ENCODE data around the gene TCP11. TPM values are rescaled to one million over a fixed set of nuclear protein-coding genes. Genes with fewer than 3 reads are reported as not detected.

TCP11 gene
- total and polyA plus RNA-seq, 2 of the 13 experiments (the other 11 are each of a cell fraction or from before 2014, with no cell fraction given): 0.04 TPM; not detected in 1

DNA sequence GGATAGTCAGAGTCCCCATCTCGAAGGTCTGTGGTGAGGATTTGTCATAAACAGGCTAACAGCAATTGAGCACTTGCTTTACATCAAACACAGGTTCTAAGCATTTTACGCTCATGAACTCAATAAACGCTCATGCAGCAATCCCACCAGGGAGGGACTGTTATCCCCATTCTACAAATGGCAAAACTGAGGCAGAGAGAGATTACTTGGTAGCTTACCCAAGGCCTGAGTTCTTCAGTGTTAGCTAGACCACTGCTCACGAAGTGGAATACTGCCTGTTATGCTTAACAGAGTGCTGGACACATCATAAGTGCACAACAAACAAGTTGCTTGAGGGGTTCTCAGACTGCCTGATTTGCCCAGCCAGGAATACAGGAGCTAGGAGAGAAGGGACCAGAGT is 23.7 kb upstream of the TCP11 start:
- Histone ChIP-seq H3K9me3 (ENCODE audit: low read length) (0 out of 2 replicates have a peak, but pooled peaks cover 4% of the 10 kb centered on the region), H3K4me2 (ENCODE audit: low read depth, low read length) (peak overlapping the region; percentile 60; the same call in 1 of the 2 replicates), H3K36me3 (replicated peaks in 1 of 2; ENCODE audit: control insufficient read depth in 1 of 2, insufficient read depth in 2 of 2, low read length in 2 of 2) (no peaks in the 10 kb centered on the region), H2AFZ (ENCODE audit: low read length) (no peak overlapping the region), H3K27ac (ENCODE audit: extremely low read length, insufficient read depth, low read length) (no peak overlapping the region), H4K20me1 (ENCODE audit: insufficient read depth, low read length) (no peaks in the 10 kb centered on the region), H3K27me3 (ENCODE audit: control insufficient read depth in 1 of 2, insufficient read depth in 2 of 2, low read length in 2 of 2) (peaks cover 0 to 5% of the 10 kb centered on the region in 2 experiments; a peak in 3 of 5 replicates), H3K9ac (ENCODE audit: insufficient read depth, low read depth, low read length) (no peak overlapping the region), H3K79me2 (ENCODE audit: insufficient read depth, low read length) (no peaks in the 10 kb centered on the region), H3K4me1 (ENCODE audit: insufficient read depth, low read length) (peaks cover 70% of the 10 kb centered on the region), H3K4me3 (replicated peaks in 1 of 3; ENCODE audit: insufficient read depth in 1 of 3, low read depth in 2 of 3, low read length in 3 of 3) (no peak overlapping the region)
- intact Hi-C loops (cut with micrococcal nuclease; ENCODE audit: unreplicated experiment) (no loop called here), in situ Hi-C loops (cut with HindIII; ENCODE audit: extremely low pct_ligation_motif_present, low pct_unique_long_range_greater_than_20kb) (no loop called here)
- no TSS peak for BruUV-seq (replicated peaks)
- no peak for ATAC-seq
- DNase-seq (ENCODE audit: low spot score): no peak
- WGBS (ENCODE audit: low lambda C conversion rate): 60% methylated on average over 4 of the region's 4 CpGs
- TF ChIP-seq ZNF468 (CRISPR knock-in tag; IDR thresholded peaks at IDR 0.05) (no peak), ZMYM3 (CRISPR knock-in tag; IDR thresholded peaks at IDR 0.05) (peak; percentile 40; the same call in 1 of the 2 replicates), IKZF1 (IDR thresholded peaks at IDR 0.05) (no peak), ZNF460 (CRISPR knock-in tag; IDR thresholded peaks at IDR 0.05; ENCODE audit: borderline replicate concordance) (no peak), ZNF629 (CRISPR knock-in tag; conservative IDR thresholded peaks at IDR 0.05) (peak; percentile 91), ZNF501 (CRISPR knock-in tag; IDR thresholded peaks at IDR 0.05) (no peak)
- TF ChIP-seq, protein P1, sequence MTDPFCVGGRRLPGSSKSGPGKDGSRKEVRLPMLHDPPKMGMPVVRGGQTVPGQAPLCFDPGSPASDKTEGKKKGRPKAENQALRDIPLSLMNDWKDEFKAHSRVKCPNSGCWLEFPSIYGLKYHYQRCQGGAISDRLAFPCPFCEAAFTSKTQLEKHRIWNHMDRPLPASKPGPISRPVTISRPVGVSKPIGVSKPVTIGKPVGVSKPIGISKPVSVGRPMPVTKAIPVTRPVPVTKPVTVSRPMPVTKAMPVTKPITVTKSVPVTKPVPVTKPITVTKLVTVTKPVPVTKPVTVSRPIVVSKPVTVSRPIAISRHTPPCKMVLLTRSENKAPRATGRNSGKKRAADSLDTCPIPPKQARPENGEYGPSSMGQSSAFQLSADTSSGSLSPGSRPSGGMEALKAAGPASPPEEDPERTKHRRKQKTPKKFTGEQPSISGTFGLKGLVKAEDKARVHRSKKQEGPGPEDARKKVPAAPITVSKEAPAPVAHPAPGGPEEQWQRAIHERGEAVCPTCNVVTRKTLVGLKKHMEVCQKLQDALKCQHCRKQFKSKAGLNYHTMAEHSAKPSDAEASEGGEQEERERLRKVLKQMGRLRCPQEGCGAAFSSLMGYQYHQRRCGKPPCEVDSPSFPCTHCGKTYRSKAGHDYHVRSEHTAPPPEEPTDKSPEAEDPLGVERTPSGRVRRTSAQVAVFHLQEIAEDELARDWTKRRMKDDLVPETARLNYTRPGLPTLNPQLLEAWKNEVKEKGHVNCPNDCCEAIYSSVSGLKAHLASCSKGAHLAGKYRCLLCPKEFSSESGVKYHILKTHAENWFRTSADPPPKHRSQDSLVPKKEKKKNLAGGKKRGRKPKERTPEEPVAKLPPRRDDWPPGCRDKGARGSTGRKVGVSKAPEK (CRISPR knock-in tag; IDR thresholded peaks at IDR 0.05; ENCODE audit: borderline replicate concordance): 0 out of 2 replicates have a peak, but pooled peaks have one; percentile 55
- CTCF ChIA-PET (ENCODE audit: low intra/inter-chr PET ratio, low total read pairs): no interaction called here
- FAIRE-seq: no peak
- POLR2A ChIA-PET: no interaction called here

Data from HepG2 (cell line).